HepG2 (cell line): ENCODE data around the gene BBC3. TPM values are rescaled to one million over a fixed set of nuclear protein-coding genes. Genes with fewer than 3 reads are reported as not detected.

Experiments used
- ATRX ChIP-seq: sonication (generic); formaldehyde crosslinking; IDR thresholded peaks from 2 replicates; pipeline ENCODE4 v1.4.0; 2020; ENCODE audit warnings: missing genetic modification reagents, borderline replicate concordance
- GABPB1 ChIP-seq: IDR thresholded peaks from 2 replicates; pipeline ENCODE4 v1.6.1; 2016; ENCODE audit warnings: mild to moderate bottlenecking, missing genetic modification reagents, moderate library complexity, missing compliant biosample characterization
- HMG20B ChIP-seq: conservative IDR thresholded peaks from 2 replicates; pipeline ENCODE4 v1.6.1; 2016; ENCODE audit warnings: missing genetic modification reagents, missing compliant biosample characterization
- HMGA1 ChIP-seq: sonication (generic); formaldehyde crosslinking; conservative IDR thresholded peaks from 2 replicates; pipeline ENCODE4 v1.4.0; 2020; ENCODE audit warnings: missing genetic modification reagents
- NFATC3 ChIP-seq: sonication (generic); formaldehyde crosslinking; IDR thresholded peaks from 2 replicates; pipeline ENCODE4 v1.5.1; 2020; ENCODE audit warnings: mild to moderate bottlenecking, missing genetic modification reagents
- NFE2L2 ChIP-seq: fragments of 150-350 bp; IDR thresholded peaks from 2 replicates; pipeline ENCODE4 v1.6.1; 2014; ENCODE audit warnings: low read length
- SKI ChIP-seq: fragments of 450-650 bp; IDR thresholded peaks from one replicate; pipeline ENCODE4 v1.6.1; 2018; ENCODE audit warnings: mild to moderate bottlenecking; ENCODE audit not compliant: partially characterized antibody
- ZFP91 ChIP-seq: sonication (generic); formaldehyde crosslinking; IDR thresholded peaks from 2 replicates; pipeline ENCODE4 v1.9.0; 2022; ENCODE audit warnings: missing genetic modification reagents, mild to moderate bottlenecking, borderline replicate concordance
- ZNF263 ChIP-seq: sonication (generic); formaldehyde crosslinking; IDR thresholded peaks from 2 replicates; pipeline ENCODE4 v1.4.0; 2020; ENCODE audit warnings: missing genetic modification reagents
- ZNF367 ChIP-seq: sonication (generic); formaldehyde crosslinking; IDR thresholded peaks from 2 replicates; pipeline ENCODE4 v1.4.0; 2020; ENCODE audit warnings: missing genetic modification reagents, borderline replicate concordance
- ZNF432 ChIP-seq: sonication (generic); formaldehyde crosslinking; IDR thresholded peaks from 2 replicates; pipeline ENCODE4 v1.5.0; 2020; ENCODE audit warnings: missing genetic modification reagents, mild to moderate bottlenecking, borderline replicate concordance
- ZNF547 ChIP-seq: sonication (generic); formaldehyde crosslinking; IDR thresholded peaks from 2 replicates; pipeline ENCODE4 v1.5.1; 2020; ENCODE audit warnings: mild to moderate bottlenecking, missing genetic modification reagents
- ZNF597 ChIP-seq: sonication (generic); formaldehyde crosslinking; IDR thresholded peaks from 2 replicates; pipeline ENCODE4 v1.5.0; 2020; ENCODE audit warnings: missing genetic modification reagents
- ZNF605 ChIP-seq: sonication (generic); formaldehyde crosslinking; IDR thresholded peaks from 2 replicates; pipeline ENCODE4 v1.8.0; 2022; ENCODE audit warnings: mild to moderate bottlenecking, missing genetic modification reagents
- ZUFSP ChIP-seq: sonication (generic); formaldehyde crosslinking; IDR thresholded peaks from 2 replicates; pipeline ENCODE4 v1.9.0; 2021; ENCODE audit warnings: missing genetic modification reagents, mild to moderate bottlenecking, borderline replicate concordance
- polyA plus RNA-seq, 8 experiments: library from polyadenylated mRNA; depleted of rRNA in 3 of 8; stranded (reverse) in 7 of 8; unstranded in 1 of 8; fragments of >200 nt; fragmentation: Illumina TruSeq in 4 of 8; extraction: Trizol in 4 of 8; gene quantifications; 2 replicates each; pipeline versions ENCODE4 v1.2.1 to v1.2.3, GENCODE V29; 2011 to 2016; ENCODE audit warnings: low read depth in 4 of 8, missing spikeins in 1 of 8, mixed read lengths in 1 of 8; ENCODE audit not compliant: insufficient read depth in 1 of 8
- total RNA-seq, 5 experiments: library from RNA; depleted of rRNA; stranded (reverse); fragments of >200 nt; fragmentation: Illumina TruSeq; extraction: Trizol; gene quantifications; 2 replicates each; pipeline ENCODE4 v1.2.3, GENCODE V29; 2016; ENCODE audit warnings: low read depth in 1 of 5
- TF ChIP-seq, protein P1 (sequence below): sonication (generic); formaldehyde crosslinking; IDR thresholded peaks from 2 replicates; pipeline ENCODE4 v1.5.0; 2020; ENCODE audit warnings: missing genetic modification reagents
- TF ChIP-seq, protein P2 (sequence below): sonication (generic); formaldehyde crosslinking; IDR thresholded peaks from 2 replicates; pipeline ENCODE4 v1.4.0; 2020; ENCODE audit warnings: missing genetic modification reagents
- TF ChIP-seq, protein P3 (sequence below): sonication (generic); formaldehyde crosslinking; IDR thresholded peaks from 2 replicates; pipeline ENCODE4 v1.9.0; 2022; ENCODE audit warnings: low read depth, missing genetic modification reagents

The BBC3 gene
- total and polyA plus RNA-seq, 2 of the 13 experiments (the other 11 are each of a cell fraction or from before 2014, with no cell fraction given): 6.1 to 8.8 TPM

DNA sequence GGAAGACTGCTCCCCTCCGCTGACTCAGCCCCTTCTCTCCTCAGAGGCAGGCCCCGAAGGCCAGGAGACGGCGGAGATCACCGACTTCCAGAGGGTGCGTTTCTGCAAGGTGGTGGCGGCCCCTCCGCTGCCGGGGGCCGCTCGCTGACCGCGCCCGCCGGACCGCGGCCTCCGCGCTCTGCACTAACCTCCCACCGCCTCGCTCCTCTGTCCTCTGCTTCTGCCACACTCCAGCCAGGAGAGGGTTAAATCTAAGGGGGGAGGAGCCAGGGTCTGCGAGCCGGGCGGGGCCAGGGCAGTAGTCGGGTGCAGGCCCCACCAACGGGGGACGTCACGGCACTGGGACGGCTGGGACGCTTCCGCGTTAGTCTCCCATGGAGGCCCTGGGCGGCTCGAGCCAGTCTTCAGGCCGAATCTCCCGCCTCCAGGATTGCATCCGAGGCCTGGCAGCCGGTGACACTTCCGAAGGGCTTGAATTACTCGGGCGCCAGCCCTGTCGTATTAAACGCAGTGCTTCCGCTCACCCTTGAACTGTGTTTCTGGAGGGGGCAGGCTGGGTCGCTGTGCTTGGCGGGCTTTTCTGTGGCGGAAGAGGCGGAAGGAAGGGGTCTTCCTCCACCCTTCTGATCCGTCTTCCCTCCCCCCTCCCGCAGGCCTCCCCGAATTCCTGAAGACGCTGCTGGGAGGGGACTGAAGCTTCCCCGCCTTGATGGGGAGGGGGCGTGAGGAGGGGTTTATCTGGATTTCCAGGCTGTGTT, 42.5 kb upstream of the BBC3 start (continued):
- TF ChIP-seq GABPB1 (CRISPR knock-in tag): peak; percentile 78
- no peak for TF ChIP-seq ZNF547 (CRISPR knock-in tag)
- no peak for TF ChIP-seq HMG20B
- TF ChIP-seq, protein P1, sequence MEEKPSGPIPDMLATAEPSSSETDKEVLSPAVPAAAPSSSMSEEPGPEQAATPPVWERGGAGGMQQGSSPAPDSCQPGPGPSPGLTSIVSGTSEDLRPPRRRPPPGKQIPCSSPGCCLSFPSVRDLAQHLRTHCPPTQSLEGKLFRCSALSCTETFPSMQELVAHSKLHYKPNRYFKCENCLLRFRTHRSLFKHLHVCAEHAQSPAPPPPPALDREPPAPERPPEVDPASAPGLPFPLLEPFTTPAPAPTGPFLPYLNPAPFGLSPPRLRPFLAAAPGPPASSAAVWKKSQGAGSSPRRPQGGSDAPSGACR (CRISPR knock-in tag): no peak
- no peak for TF ChIP-seq NFATC3 (CRISPR knock-in tag)
- TF ChIP-seq ZNF597 (CRISPR knock-in tag): no peak
- TF ChIP-seq NFE2L2: no peak
- TF ChIP-seq, protein P2, sequence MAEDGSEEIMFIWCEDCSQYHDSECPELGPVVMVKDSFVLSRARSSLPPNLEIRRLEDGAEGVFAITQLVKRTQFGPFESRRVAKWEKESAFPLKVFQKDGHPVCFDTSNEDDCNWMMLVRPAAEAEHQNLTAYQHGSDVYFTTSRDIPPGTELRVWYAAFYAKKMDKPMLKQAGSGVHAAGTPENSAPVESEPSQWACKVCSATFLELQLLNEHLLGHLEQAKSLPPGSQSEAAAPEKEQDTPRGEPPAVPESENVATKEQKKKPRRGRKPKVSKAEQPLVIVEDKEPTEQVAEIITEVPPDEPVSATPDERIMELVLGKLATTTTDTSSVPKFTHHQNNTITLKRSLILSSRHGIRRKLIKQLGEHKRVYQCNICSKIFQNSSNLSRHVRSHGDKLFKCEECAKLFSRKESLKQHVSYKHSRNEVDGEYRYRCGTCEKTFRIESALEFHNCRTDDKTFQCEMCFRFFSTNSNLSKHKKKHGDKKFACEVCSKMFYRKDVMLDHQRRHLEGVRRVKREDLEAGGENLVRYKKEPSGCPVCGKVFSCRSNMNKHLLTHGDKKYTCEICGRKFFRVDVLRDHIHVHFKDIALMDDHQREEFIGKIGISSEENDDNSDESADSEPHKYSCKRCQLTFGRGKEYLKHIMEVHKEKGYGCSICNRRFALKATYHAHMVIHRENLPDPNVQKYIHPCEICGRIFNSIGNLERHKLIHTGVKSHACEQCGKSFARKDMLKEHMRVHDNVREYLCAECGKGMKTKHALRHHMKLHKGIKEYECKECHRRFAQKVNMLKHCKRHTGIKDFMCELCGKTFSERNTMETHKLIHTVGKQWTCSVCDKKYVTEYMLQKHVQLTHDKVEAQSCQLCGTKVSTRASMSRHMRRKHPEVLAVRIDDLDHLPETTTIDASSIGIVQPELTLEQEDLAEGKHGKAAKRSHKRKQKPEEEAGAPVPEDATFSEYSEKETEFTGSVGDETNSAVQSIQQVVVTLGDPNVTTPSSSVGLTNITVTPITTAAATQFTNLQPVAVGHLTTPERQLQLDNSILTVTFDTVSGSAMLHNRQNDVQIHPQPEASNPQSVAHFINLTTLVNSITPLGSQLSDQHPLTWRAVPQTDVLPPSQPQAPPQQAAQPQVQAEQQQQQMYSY (CRISPR knock-in tag): no peak
- no peak for TF ChIP-seq ATRX (CRISPR knock-in tag)
- TF ChIP-seq, protein P3, sequence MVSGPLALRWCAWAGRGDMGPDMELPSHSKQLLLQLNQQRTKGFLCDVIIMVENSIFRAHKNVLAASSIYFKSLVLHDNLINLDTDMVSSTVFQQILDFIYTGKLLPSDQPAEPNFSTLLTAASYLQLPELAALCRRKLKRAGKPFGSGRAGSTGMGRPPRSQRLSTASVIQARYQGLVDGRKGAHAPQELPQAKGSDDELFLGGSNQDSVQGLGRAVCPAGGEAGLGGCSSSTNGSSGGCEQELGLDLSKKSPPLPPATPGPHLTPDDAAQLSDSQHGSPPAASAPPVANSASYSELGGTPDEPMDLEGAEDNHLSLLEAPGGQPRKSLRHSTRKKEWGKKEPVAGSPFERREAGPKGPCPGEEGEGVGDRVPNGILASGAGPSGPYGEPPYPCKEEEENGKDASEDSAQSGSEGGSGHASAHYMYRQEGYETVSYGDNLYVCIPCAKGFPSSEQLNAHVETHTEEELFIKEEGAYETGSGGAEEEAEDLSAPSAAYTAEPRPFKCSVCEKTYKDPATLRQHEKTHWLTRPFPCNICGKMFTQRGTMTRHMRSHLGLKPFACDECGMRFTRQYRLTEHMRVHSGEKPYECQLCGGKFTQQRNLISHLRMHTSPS (CRISPR knock-in tag): no peak
- TF ChIP-seq ZNF367 (CRISPR knock-in tag): no peak
- peak; percentile 53 for TF ChIP-seq SKI
- TF ChIP-seq ZUFSP: no peak
- TF ChIP-seq ZNF432 (CRISPR knock-in tag): no peak
- no peak for TF ChIP-seq ZNF263 (CRISPR knock-in tag)
- TF ChIP-seq ZNF605 (CRISPR knock-in tag): peak; percentile 61; the same call in 1 of the 2 replicates
- peak; percentile 96; the same call in 1 of the 2 replicates for TF ChIP-seq ZFP91 (CRISPR knock-in tag)
- no peak for TF ChIP-seq HMGA1 (CRISPR knock-in tag)
